ENCODE results near the gene ZSCAN5C.

DNA sequence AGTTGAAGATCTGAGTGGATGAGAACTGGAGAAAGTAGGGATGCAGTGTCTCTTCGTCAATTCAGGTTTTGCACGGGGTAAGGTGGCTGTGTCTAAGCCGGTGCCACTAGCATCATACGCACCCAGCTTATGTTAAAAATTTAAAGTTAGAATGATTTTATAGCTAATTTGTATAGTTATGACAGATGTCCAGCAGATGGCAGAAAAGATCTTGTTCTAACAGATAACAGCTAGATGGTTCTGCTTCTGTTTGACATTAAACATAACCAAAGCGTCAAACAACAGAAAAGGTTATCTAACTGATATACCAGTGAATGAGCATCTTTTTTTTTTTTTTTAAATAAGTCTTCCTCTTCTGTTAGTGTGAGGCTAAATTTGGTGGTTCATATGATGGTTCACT is 51.7 kb downstream of the ZSCAN5C start:
- TF ChIP-seq CTCF (conservative IDR thresholded peaks at IDR 0.05) (no peak; the same call in 1 of the 2 replicates), ZFX (IDR thresholded peaks at IDR 0.05) (no peak)

Measured in C4-2B (cell line).